ENCODE measurements around the gene ATP11A. TPM values are rescaled to one million over a fixed set of nuclear protein-coding genes. Genes with fewer than 3 reads are reported as not detected.

The ATP11A gene
- total and polyA plus RNA-seq, 4 donors = 18.0 to 24.7 (median 21.5) TPM

DNA sequence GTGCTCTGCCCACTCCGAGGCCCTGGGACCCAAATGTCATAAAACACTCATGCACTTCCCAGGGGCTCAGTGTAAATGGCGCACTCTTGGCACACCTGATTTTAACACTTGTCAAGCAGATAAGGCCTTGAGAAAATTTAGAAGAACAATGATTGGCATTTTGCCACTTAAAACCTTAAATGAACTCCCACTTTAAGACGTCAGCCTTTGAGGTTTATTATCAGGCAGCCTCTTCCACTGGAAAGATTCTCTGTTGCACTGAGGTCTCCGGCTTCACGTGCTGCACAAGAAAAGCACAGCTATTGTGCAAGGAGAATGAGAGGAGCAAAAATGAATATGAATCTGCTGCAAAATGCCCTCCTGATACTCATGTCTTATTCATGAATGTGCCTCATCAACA, 38.5 kb upstream of the ATP11A start:
- 55% methylated on average over 4 of the region's 5 CpGs for WGBS (ENCODE audit: insufficient coverage)
- no peaks in the 10 kb centered on the region for H3K9me3 ChIP-seq (ENCODE audit: control insufficient read depth, insufficient read depth, low read length)
- H3K4me1 ChIP-seq (ENCODE audit: control insufficient read depth, insufficient read depth, low read length) = peaks cover 3% of the 10 kb centered on the region
- peak in 1 of 6 donors; percentile 69 for DNase-seq (ENCODE audit: low read depth in 4 of 6, low spot score in 6 of 6)
- H3K4me3 ChIP-seq (ENCODE audit: low read depth, low read length) = no peak overlapping the region
- H3K36me3 ChIP-seq (ENCODE audit: control insufficient read depth, insufficient read depth, low read length) = no peaks in the 10 kb centered on the region
- H3K27ac ChIP-seq (ENCODE audit: low read depth, low read length) = no peak overlapping the region
- no peaks in the 10 kb centered on the region for H3K27me3 ChIP-seq (ENCODE audit: control insufficient read depth, insufficient read depth, low read length)

GRCh38 chr13:112651750-112652511, 37.9 kb upstream of the ATP11A start:
- Histone ChIP-seq H3K27ac (ENCODE audit: low read depth, low read length) (no peak overlapping the region), H3K9me3 (ENCODE audit: control insufficient read depth, insufficient read depth, low read length) (no peaks in the 10 kb centered on the region), H3K36me3 (ENCODE audit: control insufficient read depth, insufficient read depth, low read length) (no peaks in the 10 kb centered on the region), H3K4me1 (ENCODE audit: control insufficient read depth, insufficient read depth, low read length) (peaks cover 3% of the 10 kb centered on the region), H3K27me3 (ENCODE audit: control insufficient read depth, insufficient read depth, low read length) (no peaks in the 10 kb centered on the region), H3K4me3 (ENCODE audit: low read depth, low read length) (no peak overlapping the region)
- 58% methylated on average over 7 of the region's 7 CpGs for WGBS (ENCODE audit: insufficient coverage)
- DNase-seq (ENCODE audit: low read depth in 4 of 6, low spot score in 6 of 6) = peak in 1 of 6 donors; percentile 30

DNA sequence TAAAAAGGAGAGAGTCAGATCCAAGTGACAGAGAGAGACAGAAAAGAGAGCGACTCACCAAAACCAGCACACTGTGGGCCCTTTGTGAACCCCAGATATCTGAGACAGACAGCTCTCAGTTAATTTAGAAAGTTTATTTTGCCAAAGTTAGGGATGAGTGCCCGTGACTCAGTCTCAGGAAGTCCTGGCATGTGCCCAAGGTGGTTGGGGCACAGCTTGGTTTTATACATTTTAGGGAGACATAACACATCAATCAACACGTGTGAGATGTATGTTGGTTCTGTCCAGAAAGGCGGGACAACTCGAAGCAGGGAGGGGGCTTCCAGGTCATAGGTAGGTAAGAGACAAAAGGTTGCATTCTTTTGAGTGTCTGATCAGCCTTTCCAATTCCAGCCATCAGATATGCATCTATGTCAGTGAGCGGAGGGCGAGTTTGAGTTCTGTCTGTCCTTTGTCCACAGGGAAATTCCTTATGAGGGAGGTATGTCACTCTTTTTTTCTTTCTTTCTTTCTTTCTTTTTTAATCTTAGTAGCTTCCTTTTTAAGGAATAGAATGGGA, 37.2 kb upstream of the ATP11A start:
- H3K27ac ChIP-seq (ENCODE audit: low read depth, low read length) = no peak overlapping the region
- no peak for DNase-seq (ENCODE audit: low read depth in 4 of 6, low spot score in 6 of 6)

DNA sequence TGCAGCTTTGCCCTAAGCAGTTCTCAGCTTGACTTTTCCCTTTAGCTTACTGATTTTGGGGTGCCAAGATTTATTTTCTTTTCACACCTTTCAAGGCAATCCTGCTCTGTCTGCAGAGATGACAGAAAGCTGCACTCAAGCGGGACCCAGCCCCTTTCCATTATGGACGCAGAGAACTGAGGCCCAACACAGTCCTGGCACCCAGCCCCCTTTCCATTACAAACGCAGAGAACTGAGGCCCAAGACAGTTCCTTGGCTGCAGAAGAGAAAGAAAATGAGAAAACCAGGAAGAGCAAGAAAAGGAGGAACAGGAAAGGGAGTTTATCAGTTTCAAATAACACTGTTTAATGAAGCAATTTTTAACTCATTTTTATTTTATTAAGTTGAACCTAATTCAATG, 36.8 kb upstream of the ATP11A start:
- WGBS (ENCODE audit: insufficient coverage) = 58% methylated on average over 2 of the region's 3 CpGs
- no peak overlapping the region for H3K4me3 ChIP-seq (ENCODE audit: low read depth, low read length)

More for the DNA sequence above, 37.2 kb upstream of the ATP11A start:
- no peaks in the 10 kb centered on the region for H3K9me3 ChIP-seq (ENCODE audit: control insufficient read depth, insufficient read depth, low read length)
- no peaks in the 10 kb centered on the region for H3K36me3 ChIP-seq (ENCODE audit: control insufficient read depth, insufficient read depth, low read length)
- no peak overlapping the region for H3K4me3 ChIP-seq (ENCODE audit: low read depth, low read length)
- peaks cover 3% of the 10 kb centered on the region for H3K4me1 ChIP-seq (ENCODE audit: control insufficient read depth, insufficient read depth, low read length)
- no peaks in the 10 kb centered on the region for H3K27me3 ChIP-seq (ENCODE audit: control insufficient read depth, insufficient read depth, low read length)
- 100% methylated on average over 1 of the region's 7 CpGs for WGBS (ENCODE audit: insufficient coverage)

GRCh38 chr13:112655913-112656312, 33.9 kb upstream of the ATP11A start:
- no peak for DNase-seq (ENCODE audit: low read depth in 4 of 6, low spot score in 6 of 6)
- Histone ChIP-seq H3K4me3 (ENCODE audit: low read depth, low read length) (no peak overlapping the region), H3K4me1 (ENCODE audit: control insufficient read depth, insufficient read depth, low read length) (peaks cover 7% of the 10 kb centered on the region), H3K27ac (ENCODE audit: low read depth, low read length) (no peak overlapping the region), H3K27me3 (ENCODE audit: control insufficient read depth, insufficient read depth, low read length) (no peaks in the 10 kb centered on the region), H3K9me3 (ENCODE audit: control insufficient read depth, insufficient read depth, low read length) (no peaks in the 10 kb centered on the region), H3K36me3 (ENCODE audit: control insufficient read depth, insufficient read depth, low read length) (no peaks in the 10 kb centered on the region)
- no CpG with 5 or more reads among the region's 5 CpGs for WGBS (ENCODE audit: insufficient coverage)

More for the DNA sequence above, 36.8 kb upstream of the ATP11A start:
- Histone ChIP-seq H3K27me3 (ENCODE audit: control insufficient read depth, insufficient read depth, low read length) (no peaks in the 10 kb centered on the region), H3K4me1 (ENCODE audit: control insufficient read depth, insufficient read depth, low read length) (peaks cover 6% of the 10 kb centered on the region), H3K9me3 (ENCODE audit: control insufficient read depth, insufficient read depth, low read length) (no peaks in the 10 kb centered on the region), H3K27ac (ENCODE audit: low read depth, low read length) (no peak overlapping the region), H3K36me3 (ENCODE audit: control insufficient read depth, insufficient read depth, low read length) (no peaks in the 10 kb centered on the region)
- DNase-seq (ENCODE audit: low read depth in 4 of 6, low spot score in 6 of 6) = peak in 1 of 6 donors; percentile 39

GRCh38 chr13:112657850-112658445, 31.9 kb upstream of the ATP11A start:
- Histone ChIP-seq H3K27ac (ENCODE audit: low read depth, low read length) (no peak overlapping the region), H3K4me1 (ENCODE audit: control insufficient read depth, insufficient read depth, low read length) (peaks cover 4% of the 10 kb centered on the region), H3K4me3 (ENCODE audit: low read depth, low read length) (no peak overlapping the region), H3K9me3 (ENCODE audit: control insufficient read depth, insufficient read depth, low read length) (no peaks in the 10 kb centered on the region), H3K27me3 (ENCODE audit: control insufficient read depth, insufficient read depth, low read length) (no peaks in the 10 kb centered on the region), H3K36me3 (ENCODE audit: control insufficient read depth, insufficient read depth, low read length) (no peaks in the 10 kb centered on the region)
- 68% methylated on average over 9 of the region's 14 CpGs for WGBS (ENCODE audit: insufficient coverage)
- DNase-seq (ENCODE audit: low read depth in 4 of 6, low spot score in 6 of 6) = peak in 2 of 6 donors; percentile 45 to 64

DNA sequence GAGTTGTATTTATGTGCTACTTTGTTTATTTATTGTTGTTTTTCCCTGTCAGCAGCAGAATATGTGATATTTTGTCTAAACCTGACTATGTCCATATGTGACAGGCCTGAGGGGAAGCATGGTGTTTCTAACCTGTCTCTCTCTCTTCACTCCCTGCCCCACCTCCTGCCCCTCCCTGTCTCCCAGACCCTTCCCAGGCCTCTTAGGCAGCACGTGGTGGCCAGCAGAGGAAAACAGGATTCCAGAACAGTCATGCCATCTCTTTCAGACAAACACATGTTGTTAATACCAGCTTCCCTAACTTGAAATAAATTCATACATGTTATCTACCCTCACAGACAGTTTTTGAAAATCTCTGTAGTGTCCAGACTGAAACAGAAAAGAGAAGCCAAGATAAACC, 31.0 kb upstream of the ATP11A start:
- DNase-seq (ENCODE audit: low read depth in 4 of 6, low spot score in 6 of 6) = no peak
- Histone ChIP-seq H3K27me3 (ENCODE audit: control insufficient read depth, insufficient read depth, low read length) (no peaks in the 10 kb centered on the region), H3K36me3 (ENCODE audit: control insufficient read depth, insufficient read depth, low read length) (no peaks in the 10 kb centered on the region), H3K27ac (ENCODE audit: low read depth, low read length) (no peak overlapping the region), H3K4me3 (ENCODE audit: low read depth, low read length) (no peak overlapping the region), H3K9me3 (ENCODE audit: control insufficient read depth, insufficient read depth, low read length) (no peaks in the 10 kb centered on the region), H3K4me1 (ENCODE audit: control insufficient read depth, insufficient read depth, low read length) (peaks cover 4% of the 10 kb centered on the region)
- WGBS (ENCODE audit: insufficient coverage) = 0% methylated on average over 1 of the region's 1 CpG

DNA sequence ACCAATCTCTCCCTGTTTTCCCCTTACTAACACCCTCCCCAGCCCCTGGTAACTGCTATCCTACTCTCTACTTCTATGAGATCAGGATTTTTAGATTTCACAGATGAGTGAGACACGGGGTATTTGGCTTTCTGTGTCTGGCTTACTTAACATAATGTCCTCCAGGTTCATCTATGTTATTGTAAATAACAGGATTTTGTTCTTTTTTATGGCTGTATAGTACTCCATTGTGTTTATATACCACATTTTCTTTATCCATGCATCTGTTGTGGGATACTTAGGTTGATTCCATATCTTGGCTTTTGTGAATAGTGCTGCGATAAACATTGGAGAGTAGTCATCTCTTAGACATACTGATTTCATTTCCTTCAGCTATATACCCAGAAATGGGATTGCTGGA, 28.5 kb upstream of the ATP11A start:
- WGBS (ENCODE audit: insufficient coverage) = no CpG with 5 or more reads among the region's 2 CpGs
- Histone ChIP-seq H3K27me3 (ENCODE audit: control insufficient read depth, insufficient read depth, low read length) (no peaks in the 10 kb centered on the region), H3K36me3 (ENCODE audit: control insufficient read depth, insufficient read depth, low read length) (no peaks in the 10 kb centered on the region), H3K4me3 (ENCODE audit: low read depth, low read length) (no peak overlapping the region), H3K9me3 (ENCODE audit: control insufficient read depth, insufficient read depth, low read length) (no peaks in the 10 kb centered on the region), H3K27ac (ENCODE audit: low read depth, low read length) (no peak overlapping the region), H3K4me1 (ENCODE audit: control insufficient read depth, insufficient read depth, low read length) (peaks cover 4% of the 10 kb centered on the region)
- no peak for DNase-seq (ENCODE audit: low read depth in 4 of 6, low spot score in 6 of 6)

DNA sequence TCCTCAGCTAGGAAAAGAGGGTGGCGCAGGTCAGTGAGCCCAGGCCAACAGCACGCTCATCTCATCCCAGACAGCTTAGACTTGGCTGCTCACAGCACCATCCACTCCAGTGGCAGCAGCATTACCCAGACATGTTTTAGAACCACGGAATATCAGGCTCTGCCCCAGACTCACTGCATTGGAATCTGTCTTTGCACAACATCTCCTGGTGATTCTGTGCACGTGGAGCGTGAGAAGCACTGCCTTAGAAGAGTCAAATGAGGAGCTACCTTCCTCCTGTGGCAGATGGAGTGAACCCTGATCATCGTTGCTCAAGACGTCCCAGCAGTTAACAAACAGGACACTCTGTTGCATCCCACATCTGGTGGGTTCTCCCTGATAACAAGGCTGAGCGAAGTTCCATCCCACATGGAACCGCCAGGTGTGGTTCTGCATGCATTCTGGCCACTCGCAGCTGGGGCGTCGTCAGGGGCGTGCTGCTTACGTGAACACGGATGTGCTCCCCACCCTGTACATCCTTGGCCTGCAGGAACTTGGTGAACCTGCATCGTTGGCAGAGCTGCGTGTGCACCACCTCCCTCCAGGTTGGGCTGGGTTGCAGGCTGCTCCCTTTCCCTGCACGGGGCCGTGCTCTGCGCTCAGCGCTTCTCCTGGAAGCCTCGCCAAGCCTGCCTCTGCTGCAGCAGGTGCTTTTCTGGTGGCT, 25.2 kb upstream of the ATP11A start:
- H3K4me1 ChIP-seq (ENCODE audit: control insufficient read depth, insufficient read depth, low read length) = no peaks in the 10 kb centered on the region
- H3K36me3 ChIP-seq (ENCODE audit: control insufficient read depth, insufficient read depth, low read length) = no peaks in the 10 kb centered on the region
- WGBS (ENCODE audit: insufficient coverage) = 92% methylated on average over 22 of the region's 22 CpGs
- no peak for DNase-seq (ENCODE audit: low read depth in 4 of 6, low spot score in 6 of 6)
- H3K27me3 ChIP-seq (ENCODE audit: control insufficient read depth, insufficient read depth, low read length) = no peaks in the 10 kb centered on the region
- no peak overlapping the region for H3K27ac ChIP-seq (ENCODE audit: low read depth, low read length)
- H3K4me3 ChIP-seq (ENCODE audit: low read depth, low read length) = no peak overlapping the region
- H3K9me3 ChIP-seq (ENCODE audit: control insufficient read depth, insufficient read depth, low read length) = no peaks in the 10 kb centered on the region
